ENCODE measurements around the gene SMARCC1.

The SMARCC1 gene

DNA sequence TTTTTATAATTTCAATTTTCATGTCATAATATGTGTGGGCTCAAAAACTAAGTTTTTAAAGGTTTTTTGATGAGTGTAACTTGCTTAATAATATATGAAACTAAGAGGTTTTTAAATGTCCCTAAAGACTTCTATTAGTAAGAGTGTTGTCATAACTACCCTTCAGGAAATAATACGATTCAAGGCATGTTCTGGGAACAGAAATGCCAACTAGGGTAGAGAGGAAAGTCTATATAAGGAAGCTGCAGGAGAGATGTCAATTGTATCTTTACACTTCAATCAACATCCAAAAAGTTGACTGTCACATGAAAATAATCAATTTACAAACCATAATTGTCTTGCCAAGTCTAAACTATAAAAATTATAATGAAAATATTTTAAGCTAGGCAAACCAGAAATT is 76.3 kb downstream of the SMARCC1 start:
- no peak for DNase-seq (ENCODE audit: low read depth in 3 of 3, low spot score in 1 of 3)

DNA sequence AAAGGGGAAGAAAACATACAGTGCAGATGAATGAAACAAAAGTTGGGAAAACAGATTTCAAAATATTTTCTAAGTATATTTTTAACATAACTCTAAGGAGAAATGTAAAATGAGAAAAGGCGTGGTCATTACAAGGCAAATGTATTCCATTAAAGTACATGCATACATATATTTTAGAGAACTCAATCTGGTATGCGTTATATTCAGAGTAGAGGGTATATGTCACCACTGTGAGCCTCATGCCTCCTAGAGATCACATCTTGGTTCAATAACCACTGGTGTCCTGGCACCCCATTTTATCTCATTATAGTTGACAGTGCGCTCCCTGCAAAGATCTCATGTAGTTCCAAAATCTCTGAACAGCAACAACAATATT is 77.5 kb downstream of the SMARCC1 start:
- DNase-seq (ENCODE audit: low read depth in 3 of 3, low spot score in 1 of 3) = no peak

DNA sequence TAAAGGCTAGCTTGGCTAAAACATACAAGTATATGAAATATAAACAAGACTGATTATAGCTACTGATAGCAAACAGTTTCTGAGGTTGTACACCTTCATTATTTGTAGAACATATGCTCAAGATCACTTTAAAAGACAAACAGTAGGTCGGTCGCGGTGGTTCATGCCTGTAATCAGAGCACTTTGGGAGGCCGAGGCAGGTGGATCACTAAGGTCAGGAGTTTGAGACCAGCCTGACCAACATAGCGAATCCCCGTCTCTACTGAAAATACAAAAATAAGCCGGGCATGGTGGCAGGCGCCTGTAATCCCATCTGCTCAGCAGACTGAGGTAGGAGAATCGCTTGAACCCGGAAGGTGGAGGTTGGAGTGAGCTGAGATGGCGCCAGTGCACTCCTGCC is 80.3 kb downstream of the SMARCC1 start:
- no peak for DNase-seq (ENCODE audit: low read depth in 3 of 3, low spot score in 1 of 3)

DNA sequence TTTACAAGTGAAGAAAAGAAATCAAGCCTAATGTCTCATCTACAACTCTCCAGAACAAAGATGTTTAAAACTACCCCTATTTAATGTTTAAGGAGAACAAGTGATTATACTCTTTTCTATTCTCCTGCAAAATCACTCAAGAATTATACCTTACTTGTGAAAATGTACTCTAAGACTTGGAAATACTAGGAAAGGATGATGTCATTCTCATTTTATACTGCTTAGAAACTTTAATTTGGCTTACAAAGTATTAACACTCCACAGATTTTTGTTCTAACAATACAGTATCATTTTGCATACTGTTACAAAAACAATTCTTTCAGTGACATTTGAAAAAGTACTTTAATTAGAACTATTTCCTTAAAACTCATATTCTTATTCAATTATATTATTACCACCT is 89.5 kb downstream of the SMARCC1 start:
- no peak for DNase-seq (ENCODE audit: low read depth in 3 of 3, low spot score in 1 of 3)

DNA sequence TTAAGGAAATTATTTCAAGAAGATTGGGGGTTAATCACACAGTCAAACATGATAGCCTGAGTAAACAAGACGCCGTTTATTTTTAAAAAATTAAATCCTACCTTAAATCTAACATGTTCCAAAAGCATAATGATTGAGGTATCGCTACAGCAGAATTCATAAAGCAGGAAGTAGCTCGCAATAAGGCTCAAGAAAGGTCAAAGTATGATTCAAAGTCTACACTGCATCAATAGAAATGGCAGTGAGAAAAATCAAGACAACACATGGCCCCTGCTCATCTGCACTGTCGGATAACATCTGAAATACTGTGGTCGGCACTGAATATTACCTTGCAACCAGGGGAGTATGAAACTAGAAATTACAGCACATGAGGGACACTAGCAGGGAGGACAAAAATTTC is 93.2 kb downstream of the SMARCC1 start:
- DNase-seq (ENCODE audit: low read depth in 3 of 3, low spot score in 1 of 3) = no peak

DNA sequence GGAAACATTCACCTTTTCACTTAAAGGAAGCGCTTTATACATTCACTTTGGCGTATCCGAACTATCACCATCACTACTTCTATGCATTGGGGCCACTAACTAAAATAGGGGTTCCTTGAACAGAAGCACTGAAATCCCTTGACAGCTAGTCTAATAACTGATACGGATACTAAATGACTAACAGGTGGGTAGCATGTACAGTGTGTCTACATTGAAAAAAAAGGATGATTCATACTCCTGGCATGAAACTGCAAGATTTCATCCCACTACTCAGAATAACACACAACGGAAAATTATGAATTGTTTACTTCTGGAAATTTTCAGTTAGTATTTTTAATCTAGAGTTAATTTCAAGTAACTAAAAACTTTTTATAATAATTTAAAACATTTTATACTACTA is 96.7 kb downstream of the SMARCC1 start:
- no peak for DNase-seq (ENCODE audit: low read depth in 3 of 3, low spot score in 1 of 3)

DNA sequence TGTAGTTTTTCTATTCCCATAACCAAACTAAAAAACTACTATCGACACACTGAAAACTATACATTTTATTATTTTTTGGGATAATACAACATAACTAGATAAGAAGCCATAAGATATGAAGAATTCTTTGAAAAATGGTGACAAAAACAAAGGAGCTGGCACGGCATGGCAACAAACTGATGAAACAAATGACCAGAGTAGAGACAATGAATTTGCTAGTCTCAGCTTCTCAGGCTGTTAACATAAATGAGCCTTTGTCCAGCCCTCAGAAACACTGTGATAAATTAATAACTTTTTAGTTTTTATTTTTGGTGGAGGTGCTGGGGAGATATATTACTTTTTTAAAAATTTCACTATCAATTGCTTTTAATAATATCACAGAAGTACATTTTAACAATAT is 100.7 kb downstream of the SMARCC1 start:
- DNase-seq (ENCODE audit: low read depth in 3 of 3, low spot score in 1 of 3) = no peak

DNA sequence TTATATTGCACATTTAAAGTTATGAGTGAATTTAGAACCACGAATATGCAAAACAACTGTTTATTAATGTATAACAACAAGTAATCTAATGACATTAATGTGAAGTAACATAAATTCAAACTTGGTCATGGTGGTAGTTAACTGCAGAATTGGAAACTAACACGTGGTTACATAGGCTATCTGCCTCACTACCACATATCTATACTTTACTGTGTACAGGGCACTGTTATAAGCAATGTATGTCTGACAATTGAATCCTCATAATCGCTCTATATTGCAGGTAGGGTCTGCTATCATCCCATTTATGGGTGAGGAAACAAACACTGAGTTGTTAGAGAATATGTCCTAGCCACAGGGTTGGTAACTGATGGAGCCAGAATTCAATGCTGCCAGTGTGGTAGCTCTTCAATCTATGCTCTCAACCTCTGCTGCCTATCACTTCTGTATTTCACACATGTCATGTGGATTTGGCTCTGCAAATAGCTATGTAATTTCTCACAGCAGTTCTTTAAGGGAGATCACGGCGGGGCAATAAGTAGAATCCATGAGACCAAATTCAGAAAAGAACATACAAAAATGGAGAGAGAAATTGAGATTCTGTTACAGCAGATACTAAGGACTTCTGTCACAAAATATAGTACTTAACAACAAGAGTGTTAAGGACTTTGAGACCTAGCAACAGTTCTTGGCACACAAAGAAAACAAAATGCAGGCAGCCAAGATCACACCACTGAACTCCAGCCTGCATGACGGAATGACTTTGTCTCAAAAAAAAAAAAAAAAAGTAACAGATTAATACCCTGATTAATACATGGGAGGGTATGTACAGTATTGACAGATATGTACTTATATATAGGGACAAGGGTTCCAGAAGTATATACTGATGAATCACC is 103.0 kb downstream of the SMARCC1 start:
- DNase-seq (ENCODE audit: low read depth in 3 of 3, low spot score in 1 of 3) = no peak

DNA sequence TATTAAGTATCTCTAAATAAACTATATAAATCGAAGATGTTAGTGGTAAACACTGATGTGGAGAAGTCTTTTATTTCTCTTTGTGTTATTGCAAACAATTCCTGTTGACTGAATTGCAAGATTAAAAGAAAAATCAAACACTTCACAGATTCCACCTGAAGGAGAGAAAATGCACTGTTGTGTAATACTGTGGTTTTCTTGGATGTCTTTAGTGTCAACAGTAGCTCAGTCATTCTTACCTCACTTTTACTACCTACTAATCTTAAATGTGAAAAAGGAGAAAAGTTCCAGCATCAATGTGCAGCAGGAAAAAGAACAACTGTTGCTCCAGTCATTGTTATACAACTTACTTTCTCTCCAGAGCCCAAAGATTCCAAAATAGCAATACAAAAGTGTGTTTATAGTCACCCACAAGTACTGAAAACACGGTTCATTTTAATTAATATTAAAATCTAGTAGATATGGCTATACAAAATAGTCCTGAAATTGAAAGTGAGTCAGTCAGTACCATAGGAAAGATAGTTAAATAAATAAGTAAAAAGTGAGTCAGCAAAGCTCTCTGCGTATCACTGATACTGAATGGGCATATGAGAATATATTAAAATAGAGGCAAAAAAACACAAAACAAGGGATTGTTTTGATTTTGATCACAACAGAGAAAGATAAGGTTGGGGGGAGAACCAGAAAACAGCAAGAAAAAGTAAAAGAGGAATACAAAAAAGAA is 112.5 kb downstream of the SMARCC1 start:
- DNase-seq (ENCODE audit: low read depth in 3 of 3, low spot score in 1 of 3) = no peak

DNA sequence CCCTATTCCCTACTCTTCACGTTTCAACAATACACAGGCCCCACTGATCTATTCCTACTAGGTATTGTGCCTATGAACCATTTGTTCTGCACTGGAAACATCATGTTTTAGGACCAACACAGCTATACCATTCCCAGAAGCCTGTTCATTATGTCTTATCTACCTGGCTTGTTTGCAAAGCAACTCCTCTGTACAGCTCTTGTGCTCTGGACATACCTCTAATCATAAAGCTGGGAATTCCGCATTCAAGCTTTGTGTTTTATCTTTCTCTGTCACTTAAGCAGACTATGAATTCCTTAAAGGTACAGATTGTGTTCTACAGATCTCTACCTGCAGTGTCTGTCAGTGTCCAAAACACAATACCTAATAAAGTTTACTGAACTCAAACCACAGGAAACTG is 115.6 kb downstream of the SMARCC1 start:
- no peak for DNase-seq (ENCODE audit: low read depth in 3 of 3, low spot score in 1 of 3)

DNA sequence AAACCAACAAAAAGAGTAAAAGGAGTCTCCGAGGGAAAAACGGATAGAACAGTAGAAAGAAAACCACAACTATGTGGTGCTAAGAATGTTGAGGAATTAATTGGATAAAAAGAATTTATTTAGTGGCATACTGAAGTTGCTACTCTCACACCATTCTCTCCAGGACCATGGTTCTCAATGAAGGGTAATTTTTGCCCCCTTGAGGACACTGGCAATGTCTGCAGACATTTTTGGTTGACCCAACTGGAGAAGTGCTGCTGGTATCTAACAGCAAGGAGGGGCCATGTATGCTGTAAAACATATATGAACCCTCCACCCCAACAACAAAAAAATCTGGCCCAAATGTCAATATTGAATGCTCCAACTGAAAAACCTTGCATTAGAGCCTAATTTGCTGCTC is 117.2 kb downstream of the SMARCC1 start:
- no peak for DNase-seq (ENCODE audit: low read depth in 3 of 3, low spot score in 1 of 3)

DNA sequence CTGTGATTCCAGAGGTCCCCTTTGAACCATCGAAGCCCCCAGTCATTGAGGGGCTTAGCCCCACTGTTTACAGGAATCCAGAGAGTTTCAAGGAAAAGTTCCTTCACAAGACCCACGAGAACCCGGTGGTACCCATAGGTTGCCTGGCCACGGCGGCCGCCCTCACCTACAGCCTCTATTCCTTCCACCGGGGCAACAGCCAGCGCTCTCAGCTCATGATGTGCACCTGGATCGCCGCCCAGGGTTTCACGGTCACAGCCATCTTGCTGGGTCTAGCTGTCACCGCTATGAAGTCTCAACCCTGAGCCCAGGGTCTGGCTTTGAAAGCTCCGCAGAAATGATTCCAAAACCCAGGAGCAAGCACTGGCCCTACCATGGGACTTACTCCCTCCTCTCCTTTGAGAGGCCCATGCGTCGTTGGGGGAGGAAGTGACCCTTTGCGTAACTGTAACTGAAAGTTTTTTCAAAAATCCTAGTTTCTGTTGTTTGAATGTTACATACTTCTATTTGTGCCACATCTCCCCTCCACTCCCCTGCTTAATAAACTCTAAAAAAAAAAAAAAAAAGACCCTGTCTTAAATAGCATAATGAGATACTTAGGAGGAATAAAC is 118.0 kb downstream of the SMARCC1 start:
- no peak for DNase-seq (ENCODE audit: low read depth in 3 of 3, low spot score in 1 of 3)

DNA sequence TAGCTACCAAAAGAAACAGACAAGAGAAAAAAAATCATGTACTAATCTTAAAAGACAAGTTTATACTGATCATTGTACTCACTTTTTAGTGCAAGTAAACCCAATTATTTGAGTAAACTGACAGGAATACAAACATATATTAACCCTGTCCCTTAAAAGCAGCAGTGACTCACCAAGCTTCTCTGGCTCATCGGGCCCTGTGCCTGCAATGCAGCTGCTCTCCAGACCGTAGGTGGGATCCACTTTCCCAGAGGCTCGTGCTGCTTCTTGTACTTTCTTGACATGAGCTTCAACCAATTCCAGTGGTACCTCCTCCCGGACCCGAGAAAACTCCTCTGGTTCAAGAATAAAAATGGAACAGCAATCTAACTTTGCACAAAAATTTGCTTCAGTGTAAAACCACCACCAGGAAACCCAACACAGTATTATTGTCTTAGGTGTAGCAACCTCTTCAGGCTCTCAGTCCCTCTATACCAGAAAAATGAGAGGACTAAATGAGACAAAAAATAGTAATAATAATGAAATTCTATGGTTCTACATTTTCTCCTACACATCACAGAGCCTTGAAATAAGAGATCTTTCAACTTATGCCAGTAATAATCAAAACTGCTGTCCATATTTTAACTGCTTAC is 120.5 kb downstream of the SMARCC1 start:
- no peak for DNase-seq (ENCODE audit: low read depth in 3 of 3, low spot score in 1 of 3)

DNA sequence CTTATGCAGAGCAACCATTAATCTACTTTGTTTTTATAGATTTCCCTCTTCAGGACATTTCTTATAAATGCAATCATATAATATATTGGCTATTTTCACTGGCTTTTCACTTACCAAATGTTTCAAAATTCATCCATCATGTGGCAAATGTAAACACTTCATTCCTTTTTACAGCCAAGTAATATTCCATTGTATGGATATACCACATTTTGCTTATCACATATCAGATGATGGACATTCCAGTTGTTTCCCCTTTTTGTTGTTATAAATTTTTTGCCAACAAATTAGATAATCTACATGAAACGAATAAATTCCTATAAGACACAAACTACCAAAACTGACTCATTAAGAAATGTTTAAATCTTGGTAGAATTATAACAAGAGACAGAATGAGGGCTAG is 123.2 kb downstream of the SMARCC1 start:
- DNase-seq (ENCODE audit: low read depth in 3 of 3, low spot score in 1 of 3) = no peak

DNA sequence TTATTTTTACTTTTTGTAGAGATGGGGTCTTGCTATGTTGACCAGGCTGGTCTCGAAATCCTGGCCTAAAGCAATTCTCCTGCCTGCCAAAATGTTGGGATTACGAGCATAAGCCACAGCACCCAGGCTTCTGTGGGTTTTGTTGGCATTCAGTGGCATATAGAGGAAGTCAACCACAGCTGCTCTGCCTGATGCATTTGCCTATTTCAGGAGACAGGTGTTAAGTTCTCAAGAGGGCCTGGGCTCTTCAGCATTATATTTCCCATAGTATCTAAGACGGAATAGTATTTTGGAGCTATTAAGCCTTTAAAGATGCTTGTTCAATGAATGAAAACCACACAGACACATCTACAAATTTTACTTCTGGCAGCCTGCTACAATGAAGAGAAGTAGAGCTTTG is 129.6 kb downstream of the SMARCC1 start:
- DNase-seq (ENCODE audit: low read depth in 3 of 3, low spot score in 1 of 3) = no peak

DNA sequence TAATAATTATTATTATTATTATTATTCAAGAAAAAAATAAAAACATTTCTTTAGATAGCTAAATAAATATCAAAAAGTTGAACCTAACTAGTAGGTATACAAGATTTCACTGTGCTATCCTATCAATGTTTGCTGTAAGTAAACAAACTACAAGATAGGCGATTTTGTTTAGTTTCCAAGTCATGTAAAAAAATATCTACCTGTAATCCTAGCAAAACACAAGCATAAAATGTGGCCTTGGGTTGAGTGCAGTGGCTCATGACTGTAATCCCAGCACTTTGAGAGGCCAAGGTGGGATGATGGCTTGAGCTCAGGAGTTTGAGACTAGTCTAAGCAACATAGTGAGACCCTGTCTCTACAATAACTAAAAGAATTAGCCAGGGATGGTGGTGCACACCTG is 131.4 kb downstream of the SMARCC1 start:
- no peak for DNase-seq (ENCODE audit: low read depth in 3 of 3, low spot score in 1 of 3)

DNA sequence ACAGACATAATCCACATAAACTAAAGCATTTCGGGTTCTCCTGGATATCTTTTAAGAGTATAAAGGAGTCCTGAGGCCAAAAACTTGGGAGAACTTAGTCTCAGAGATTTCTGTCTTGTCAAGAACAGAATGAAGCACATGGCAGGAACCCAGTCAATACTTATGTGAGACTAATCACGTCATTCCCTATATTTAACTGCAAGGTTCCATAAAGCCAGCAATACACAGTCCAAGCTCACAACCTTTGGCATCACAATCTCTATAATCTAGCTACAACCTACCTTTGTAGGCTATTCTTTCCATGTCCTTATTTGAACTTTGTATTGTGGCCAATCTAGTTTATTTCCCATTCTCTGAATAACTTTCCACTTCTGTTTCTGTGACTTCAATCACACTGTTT is 134.1 kb downstream of the SMARCC1 start:
- DNase-seq (ENCODE audit: low read depth in 3 of 3, low spot score in 1 of 3) = no peak

DNA sequence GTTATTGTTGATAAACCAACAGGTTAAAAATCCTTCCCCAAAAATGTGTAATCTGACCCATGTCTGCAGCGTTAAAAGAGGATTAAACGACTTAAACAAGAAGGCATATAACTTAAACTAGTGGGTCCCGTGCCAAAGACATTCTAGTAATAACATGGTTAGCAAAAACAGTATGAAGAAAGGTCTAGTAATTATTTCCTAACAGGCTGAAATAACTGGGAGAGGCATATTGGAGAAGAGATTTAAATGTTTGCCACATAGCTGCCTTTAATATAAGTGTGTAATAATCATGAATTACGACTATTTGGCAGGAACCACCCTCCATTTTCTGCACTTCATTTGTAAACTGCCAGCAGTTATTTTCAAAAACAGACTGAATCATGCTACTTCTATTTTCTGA is 135.3 kb downstream of the SMARCC1 start:
- DNase-seq (ENCODE audit: low read depth in 3 of 3, low spot score in 1 of 3) = no peak

DNA sequence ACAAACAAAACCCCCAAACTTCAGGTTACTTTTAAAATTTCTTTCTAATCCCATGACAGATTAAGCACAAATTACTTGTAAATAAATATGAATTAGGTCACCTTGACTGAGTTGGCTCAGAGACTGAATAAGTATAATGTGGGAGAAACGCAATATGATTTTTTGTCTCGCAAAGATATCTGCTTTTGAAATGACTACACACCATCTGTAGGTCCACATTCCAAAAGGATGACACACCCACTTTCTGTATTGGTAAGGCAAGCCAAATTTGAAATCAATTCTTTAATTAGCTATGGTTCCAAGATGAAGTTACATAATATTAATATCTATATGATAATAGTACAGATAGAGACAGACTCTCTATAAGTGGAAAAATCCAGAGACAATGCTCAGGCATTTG is 136.1 kb downstream of the SMARCC1 start:
- no peak for DNase-seq (ENCODE audit: low read depth in 3 of 3, low spot score in 1 of 3)

DNA sequence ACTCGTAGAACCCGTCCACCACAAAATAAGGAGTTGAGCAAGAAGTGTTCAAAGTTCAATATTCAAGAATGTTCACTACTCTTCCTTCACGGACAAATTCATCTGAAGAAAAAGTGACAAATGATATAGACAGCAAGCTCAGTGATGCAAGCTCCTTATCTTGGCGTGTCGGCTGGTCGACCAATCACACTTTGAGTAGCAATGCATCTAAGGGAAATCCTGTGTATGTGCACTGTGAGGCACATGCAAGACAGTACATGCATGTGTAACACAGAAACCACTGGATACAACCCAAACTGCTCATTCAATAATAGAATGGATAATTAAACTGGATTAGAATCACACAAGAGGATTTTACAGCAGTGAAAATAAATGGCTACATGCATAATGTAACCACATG is 138.6 kb downstream of the SMARCC1 start:
- no peak for DNase-seq (ENCODE audit: low read depth in 3 of 3, low spot score in 1 of 3)

DNA sequence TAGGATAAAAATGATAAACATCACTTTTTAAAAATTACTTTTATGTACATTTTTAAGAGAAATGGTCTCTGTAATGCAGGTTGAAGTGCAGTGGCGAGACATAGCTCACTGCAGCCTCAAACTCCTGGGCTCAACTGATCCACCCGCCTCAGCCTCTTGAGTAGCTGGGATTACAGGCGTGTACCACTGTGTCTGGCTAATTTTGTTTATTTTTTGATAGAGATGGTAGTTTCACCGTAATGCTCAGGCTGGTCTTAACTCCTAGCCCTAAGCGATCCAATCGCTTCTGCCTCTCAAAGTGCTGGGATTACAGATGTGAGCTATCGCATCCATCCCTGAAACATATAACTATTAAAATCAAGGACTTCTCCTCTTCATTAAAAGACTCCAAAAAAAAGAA is 140.0 kb downstream of the SMARCC1 start:
- DNase-seq (ENCODE audit: low read depth in 3 of 3, low spot score in 1 of 3) = no peak

DNA sequence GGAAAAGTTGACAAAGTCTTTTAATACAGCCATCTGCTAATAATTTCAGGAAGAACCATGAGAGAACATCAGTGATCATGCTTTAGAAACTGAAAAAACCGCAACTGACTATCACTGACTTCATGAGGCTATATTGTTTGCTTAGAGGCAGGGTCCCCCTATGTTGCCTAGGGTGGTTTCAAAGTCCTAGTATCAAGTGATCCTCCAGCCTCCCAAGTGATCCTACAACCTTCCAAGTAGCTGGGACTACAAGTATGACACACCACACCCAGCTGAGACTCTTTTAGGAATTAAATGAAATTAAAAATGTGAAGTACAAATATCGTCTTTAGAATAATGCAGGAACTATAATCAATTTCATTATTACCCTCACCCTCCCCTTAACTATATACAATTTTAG is 144.8 kb downstream of the SMARCC1 start:
- DNase-seq (ENCODE audit: low read depth in 3 of 3, low spot score in 1 of 3) = no peak

All from stimulated activated CD4-positive, alpha-beta T cell treated with anti-CD3 and anti-CD28 coated beads, TNF-alpha, amount 100 ng/mL, for 1 hour (primary cell).